GM21528 (cell line): ENCODE measurements around the gene DAD1.
A peak's percentile ranks its signal among the peaks of the same experiment; 100 is the strongest.
"Not testable (repeated sequence)": the region's sequence is repeated elsewhere in the genome, so short reads cannot be mapped to it uniquely, and the experiment has no call there.

Source experiments
- ATAC-seq: cut with Tn5 transposase; IDR thresholded peaks from one replicate; pipeline ENCODE4 v1.9.1; 2021; ENCODE audit warnings: mild to moderate bottlenecking, moderate library complexity; ENCODE audit not compliant: unreplicated experiment, low FRiP score

Gene DAD1

GRCh38 chr14:22554498-22555383 lies 34.3 kb downstream of the DAD1 start:
- ATAC-seq = no peak

DNA sequence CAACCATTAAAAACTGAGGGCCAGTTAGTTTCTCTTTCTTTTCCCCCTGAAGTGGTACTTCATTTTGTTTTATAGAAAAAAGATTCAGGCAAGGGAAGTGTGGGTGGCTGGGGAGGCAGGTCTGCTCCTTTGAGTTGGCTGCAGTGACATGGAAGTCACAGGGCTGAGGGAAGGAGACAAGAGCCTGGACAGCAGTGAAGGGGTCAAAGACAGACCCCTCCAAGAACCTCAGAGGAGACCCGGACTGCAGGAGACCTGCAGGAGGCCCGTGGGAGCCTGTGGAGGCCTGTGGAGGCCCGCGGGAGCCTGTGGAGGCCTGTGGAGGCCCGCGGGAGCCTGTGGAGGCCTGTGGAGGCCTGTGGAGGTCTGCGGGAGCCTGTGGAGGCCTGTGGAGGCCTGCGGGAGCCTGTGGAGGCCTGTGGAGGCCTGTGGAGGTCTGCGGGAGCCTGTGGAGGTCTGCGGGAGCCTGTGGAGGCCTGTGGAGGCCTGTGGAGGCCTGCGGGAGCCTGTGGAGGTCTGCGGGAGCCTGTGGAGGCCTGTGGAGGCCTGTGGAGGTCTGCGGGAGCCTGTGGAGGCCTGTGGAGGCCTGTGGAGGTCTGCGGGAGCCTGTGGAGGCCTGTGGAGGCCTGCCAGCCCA lies 35.0 kb downstream of the DAD1 start:
- ATAC-seq = not testable (repeated sequence)

DNA sequence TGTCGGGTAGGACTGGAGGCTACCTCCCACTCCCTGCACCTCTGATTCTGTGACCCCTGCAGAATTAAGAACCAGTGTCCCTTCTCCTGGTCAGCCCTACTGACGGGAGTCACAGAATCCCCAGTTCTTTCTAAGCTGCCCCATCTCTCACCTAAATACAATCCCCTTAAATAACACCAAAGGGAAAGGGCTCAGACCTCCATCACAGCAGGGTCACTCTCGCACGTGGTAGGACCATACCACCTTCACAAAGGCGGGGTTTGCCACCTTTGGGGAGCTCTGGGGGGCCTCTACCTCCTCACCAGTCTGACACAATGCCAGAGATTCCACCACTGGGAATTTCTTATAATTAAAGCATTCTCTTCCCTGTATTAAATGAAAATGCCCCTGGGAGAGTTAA lies 35.6 kb downstream of the DAD1 start:
- no peak for ATAC-seq

DNA sequence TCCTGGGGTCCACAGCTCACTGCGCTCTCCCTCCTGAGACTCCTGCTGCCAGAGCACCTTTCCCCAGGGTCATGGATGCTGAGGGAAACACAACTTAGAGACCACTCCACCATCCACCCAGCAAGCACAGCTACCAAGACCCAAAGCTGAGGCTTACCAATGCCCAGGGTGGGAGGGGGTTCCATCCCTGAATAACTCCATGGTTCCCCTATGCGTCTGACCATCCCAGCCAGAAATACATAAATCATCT lies 36.3 kb downstream of the DAD1 start:
- no peak for ATAC-seq

GRCh38 chr14:22552001-22552826 lies 36.8 kb downstream of the DAD1 start:
- ATAC-seq = no peak

DNA sequence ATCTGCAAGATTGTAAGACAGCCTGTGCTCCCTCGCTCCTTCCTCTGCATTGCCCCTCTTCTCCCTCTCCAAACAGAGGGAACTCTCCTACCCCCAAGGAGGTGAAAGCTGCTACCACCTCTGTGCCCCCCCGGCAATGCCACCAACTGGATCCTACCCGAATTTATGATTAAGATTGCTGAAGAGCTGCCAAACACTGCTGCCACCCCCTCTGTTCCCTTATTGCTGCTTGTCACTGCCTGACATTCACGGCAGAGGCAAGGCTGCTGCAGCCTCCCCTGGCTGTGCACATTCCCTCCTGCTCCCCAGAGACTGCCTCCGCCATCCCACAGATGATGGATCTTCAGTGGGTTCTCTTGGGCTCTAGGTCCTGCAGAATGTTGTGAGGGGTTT lies 37.4 kb downstream of the DAD1 start:
- no peak for ATAC-seq

GRCh38 chr14:22549981-22550673 lies 38.9 kb downstream of the DAD1 start:
- ATAC-seq = peak; percentile 42

GRCh38 chr14:22549324-22549962 lies 39.6 kb downstream of the DAD1 start:
- ATAC-seq = no peak

DNA sequence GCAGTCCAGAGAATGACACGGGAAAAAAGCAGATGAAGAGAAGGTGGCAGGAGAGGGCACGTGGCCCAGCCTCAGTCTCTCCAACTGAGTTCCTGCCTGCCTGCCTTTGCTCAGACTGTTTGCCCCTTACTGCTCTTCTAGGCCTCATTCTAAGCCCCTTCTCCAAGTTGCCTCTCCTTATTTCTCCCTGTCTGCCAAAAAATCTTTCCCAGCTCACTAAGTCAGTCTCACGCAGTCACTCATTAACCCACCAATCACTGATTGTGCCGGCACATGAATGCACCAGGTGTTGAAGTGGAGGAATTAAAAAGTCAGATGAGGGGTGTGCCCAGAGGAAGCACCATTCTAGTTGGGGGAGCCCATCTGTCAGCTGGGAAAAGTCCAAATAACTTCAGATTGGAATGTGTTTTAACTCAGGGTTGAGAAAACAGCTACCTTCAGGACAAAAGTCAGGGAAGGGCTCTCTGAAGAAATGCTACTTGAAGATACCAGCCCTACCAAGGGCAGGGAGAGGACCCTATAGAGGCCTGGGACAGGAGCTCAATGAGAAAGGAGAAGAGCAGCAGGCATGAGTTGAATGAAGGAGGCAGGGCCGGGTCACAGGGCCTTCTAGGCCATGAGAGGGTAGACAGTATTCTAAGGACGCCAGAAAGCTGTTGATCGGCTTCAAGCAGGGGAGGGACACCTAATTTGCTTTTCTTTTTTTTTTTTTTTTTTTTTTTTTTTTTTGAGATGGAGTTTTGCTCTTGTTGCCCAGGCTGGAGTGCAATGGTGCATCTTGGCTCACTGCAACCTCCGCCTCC lies 40.9 kb downstream of the DAD1 start:
- no peak for ATAC-seq

DNA sequence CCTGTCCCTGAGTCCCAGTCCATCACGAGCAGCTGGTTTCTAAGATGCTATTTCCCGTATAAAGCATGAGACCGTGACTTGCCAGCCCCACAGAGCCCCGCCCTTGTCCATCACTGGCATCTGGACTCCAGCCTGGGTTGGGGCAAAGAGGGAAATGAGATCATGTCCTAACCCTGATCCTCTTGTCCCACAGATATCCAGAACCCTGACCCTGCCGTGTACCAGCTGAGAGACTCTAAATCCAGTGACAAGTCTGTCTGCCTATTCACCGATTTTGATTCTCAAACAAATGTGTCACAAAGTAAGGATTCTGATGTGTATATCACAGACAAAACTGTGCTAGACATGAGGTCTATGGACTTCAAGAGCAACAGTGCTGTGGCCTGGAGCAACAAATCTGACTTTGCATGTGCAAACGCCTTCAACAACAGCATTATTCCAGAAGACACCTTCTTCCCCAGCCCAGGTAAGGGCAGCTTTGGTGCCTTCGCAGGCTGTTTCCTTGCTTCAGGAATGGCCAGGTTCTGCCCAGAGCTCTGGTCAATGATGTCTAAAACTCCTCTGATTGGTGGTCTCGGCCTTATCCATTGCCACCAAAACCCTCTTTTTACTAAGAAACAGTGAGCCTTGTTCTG lies 41.6 kb downstream of the DAD1 start:
- ATAC-seq = no peak

DNA sequence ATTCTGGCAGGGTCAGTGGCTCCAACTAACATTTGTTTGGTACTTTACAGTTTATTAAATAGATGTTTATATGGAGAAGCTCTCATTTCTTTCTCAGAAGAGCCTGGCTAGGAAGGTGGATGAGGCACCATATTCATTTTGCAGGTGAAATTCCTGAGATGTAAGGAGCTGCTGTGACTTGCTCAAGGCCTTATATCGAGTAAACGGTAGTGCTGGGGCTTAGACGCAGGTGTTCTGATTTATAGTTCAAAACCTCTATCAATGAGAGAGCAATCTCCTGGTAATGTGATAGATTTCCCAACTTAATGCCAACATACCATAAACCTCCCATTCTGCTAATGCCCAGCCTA lies 42.3 kb downstream of the DAD1 start:
- ATAC-seq = no peak

DNA sequence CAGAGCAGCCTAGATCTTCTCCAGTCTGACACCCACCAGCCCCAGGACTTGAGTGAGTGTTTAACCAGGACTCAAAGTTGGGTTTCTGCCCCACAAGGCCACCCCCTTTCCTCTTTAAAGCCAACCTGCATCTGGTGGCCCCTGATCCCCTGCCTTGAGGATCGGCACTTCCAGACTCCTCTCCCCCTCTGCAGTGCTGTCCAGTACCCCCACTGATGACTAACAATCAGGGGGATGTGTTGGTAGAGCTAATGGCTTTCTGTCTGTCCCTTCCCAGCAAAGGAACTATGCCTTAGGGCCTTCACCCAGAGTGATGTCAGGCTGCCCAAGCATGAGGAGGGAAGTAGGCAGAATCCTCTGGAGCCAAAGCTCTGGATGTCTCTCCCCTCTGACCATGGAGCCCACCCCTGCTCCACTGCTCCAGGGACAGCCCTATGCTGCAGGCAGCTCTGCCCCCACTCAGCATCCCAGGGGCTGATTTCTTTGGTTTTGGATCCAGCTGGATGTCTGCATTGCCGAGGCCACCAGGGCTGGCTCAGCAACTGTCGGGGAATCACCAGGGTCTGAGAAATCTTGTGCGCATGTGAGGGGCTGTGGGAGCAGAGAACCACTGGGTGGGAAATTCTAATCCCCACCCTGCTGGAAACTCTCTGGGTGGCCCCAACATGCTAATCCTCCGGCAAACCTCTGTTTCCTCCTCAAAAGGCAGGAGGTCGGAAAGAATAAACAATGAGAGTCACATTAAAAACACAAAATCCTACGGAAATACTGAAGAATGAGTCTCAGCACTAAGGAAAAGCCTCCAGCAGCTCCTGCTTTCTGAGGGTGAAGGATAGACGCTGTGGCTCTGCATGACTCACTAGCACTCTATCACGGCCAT lies 42.9 kb downstream of the DAD1 start:
- no peak for ATAC-seq

DNA sequence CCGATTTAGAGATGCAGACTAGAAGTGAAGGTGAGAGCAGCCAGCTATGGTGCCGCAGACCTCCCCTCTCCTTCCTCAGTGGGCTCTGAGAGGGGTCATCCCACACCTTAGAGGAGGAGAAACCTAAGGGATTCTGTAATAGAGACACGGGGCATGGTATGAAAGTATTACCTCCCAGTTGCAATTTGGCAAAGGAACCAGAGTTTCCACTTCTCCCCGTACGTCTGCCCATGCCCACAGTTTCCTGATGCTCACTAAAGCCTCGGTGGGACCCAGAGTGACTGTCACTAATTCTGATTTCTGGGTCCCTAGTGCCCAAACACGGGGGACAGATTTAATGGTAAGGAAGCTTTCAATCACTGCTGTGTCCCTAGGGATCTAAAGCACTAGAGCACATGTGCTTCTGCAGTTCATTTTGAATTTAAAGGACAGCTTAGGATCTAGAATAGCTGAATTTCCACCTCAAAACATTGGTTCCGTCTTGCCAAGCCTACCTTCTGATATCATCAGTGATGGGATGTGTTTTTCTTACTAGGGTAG lies 44.1 kb downstream of the DAD1 start:
- no peak for ATAC-seq

- no peak for ATAC-seq
Measured at GRCh38 chr14:22544406-22544805, 44.6 kb downstream of the DAD1 start.

GRCh38 chr14:22543570-22544357 lies 45.3 kb downstream of the DAD1 start:
- ATAC-seq = not testable (repeated sequence)

DNA sequence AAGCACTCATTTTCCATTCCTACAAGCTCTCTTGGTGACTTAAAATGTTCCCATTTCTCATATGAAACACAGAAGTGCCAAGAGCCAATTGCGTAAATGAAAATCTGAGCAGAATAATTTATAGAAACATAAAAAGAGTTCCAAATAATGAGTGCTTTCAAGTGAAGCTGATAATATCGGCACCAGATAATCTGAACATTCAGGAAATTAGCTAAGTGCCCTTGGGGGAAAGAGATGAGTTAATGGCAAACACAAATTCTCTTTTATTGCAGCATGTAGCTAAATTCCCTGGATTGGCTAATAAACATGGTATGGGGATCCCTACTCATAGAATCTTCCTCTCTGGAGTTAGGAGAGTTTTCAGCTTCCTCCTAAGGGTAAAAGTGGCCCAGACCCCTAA lies 46.7 kb downstream of the DAD1 start:
- ATAC-seq = no peak

DNA sequence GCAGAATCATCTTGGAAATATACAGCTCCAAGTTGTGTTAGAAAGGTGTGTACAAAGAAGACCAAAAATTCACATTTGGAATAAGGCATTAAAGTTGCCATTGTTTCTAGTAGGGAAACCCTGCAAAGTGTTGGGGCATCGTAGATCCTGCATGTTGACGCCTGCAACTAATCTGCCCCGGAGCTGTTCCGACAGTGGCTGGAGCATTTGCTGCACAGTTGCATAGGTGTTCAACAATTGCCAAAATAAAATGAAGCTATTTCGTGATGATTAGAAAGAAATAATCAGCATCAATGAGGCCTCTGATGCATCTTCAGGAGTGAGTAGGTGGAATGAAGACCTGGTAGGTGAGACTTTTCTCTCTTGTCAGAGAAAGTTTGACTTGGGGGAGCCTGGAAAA lies 47.3 kb downstream of the DAD1 start:
- ATAC-seq = no peak
